GM23338 (cell line): ENCODE measurements around the gene NTM. TPM values are rescaled to one million over a fixed set of nuclear protein-coding genes. Genes with fewer than 3 reads are reported as not detected.

ENCODE experiments used
- ATAC-seq: fragments of 200-7000 bp; cut with Tn5 transposase; 3 replicates; pipeline ENCODE4 v1.9.1; 2020
- DNase-seq: peaks from one replicate; pipeline ENCODE4 v3.0.0-alpha.2; 2015; ENCODE audit warnings: low spot score
- H2AFZ ChIP-seq: fragments of 200-600 bp; sonication (generic); 2 replicates; pipeline ENCODE4 v1.8.0; 2016; ENCODE audit warnings: antibody characterized with exemption, mild to moderate bottlenecking, moderate library complexity
- H3F3A ChIP-seq: fragments of 200-600 bp; sonication (generic); replicated peaks from 2 replicates; pipeline ENCODE4 v1.8.0; 2017; ENCODE audit warnings: antibody characterized with exemption, mixed run types, low read depth
- H3K27ac ChIP-seq: fragments of 200-600 bp; sonication (generic); 2 replicates; pipeline ENCODE4 v1.6.1; 2016; ENCODE audit warnings: low read depth
- H3K27me3 ChIP-seq: fragments of 200-600 bp; sonication (generic); 2 replicates; pipeline ENCODE4 v1.8.0; 2016; ENCODE audit warnings: mild to moderate bottlenecking, mixed run types, moderate library complexity; ENCODE audit not compliant: insufficient read depth
- H3K36me3 ChIP-seq: fragments of 200-600 bp; sonication (generic); 2 replicates; pipeline ENCODE4 v1.8.0; 2016; ENCODE audit warnings: mild to moderate bottlenecking; ENCODE audit not compliant: insufficient read depth
- H3K4me1 ChIP-seq: fragments of 200-600 bp; sonication (generic); 2 replicates; pipeline ENCODE4 v1.8.0; 2016; ENCODE audit warnings: mild to moderate bottlenecking, moderate library complexity; ENCODE audit not compliant: insufficient read depth
- H3K4me2 ChIP-seq: fragments of 200-600 bp; sonication (generic); 2 replicates; pipeline ENCODE4 v1.7.1; 2017; ENCODE audit warnings: mixed run types
- H3K4me3 ChIP-seq: fragments of 200-600 bp; sonication (generic); 2 replicates; pipeline ENCODE4 v1.6.1; 2016; ENCODE audit warnings: mixed run types
- H3K79me2 ChIP-seq: fragments of 200-600 bp; sonication (generic); replicated peaks from 2 replicates; pipeline ENCODE4 v1.8.0; 2017; ENCODE audit warnings: mild to moderate bottlenecking; ENCODE audit not compliant: insufficient read depth
- H3K9me2 ChIP-seq: fragments of 200-600 bp; sonication (generic); 2 replicates; pipeline ENCODE4 v1.8.0; 2017; ENCODE audit not compliant: insufficient read depth
- H4K20me1 ChIP-seq: fragments of 200-600 bp; sonication (generic); replicated peaks from 2 replicates; pipeline ENCODE4 v1.8.0; 2017; ENCODE audit warnings: mild to moderate bottlenecking; ENCODE audit not compliant: insufficient read depth
- H3K27ac Mint-ChIP-seq: 2 replicates; pipeline ENCODE4 v1.8.0; 2020; ENCODE audit warnings: inconsistent platforms, mild to moderate bottlenecking, moderate library complexity, mixed read lengths
- H3K27me3 Mint-ChIP-seq: 3 replicates; pipeline ENCODE4 v1.8.0; 2022; ENCODE audit warnings: low read depth, mild to moderate bottlenecking, moderate library complexity, mixed read lengths, inconsistent platforms; ENCODE audit not compliant: insufficient read depth, poor library complexity
- H3K36me3 Mint-ChIP-seq: 3 replicates; pipeline ENCODE4 v1.8.0; 2021; ENCODE audit warnings: low read depth, mild to moderate bottlenecking, inconsistent platforms, moderate library complexity, mixed read lengths
- H3K4me1 Mint-ChIP-seq: 3 replicates; pipeline ENCODE4 v1.8.0; 2020; ENCODE audit warnings: mild to moderate bottlenecking, inconsistent platforms, mixed read lengths
- H3K4me3 Mint-ChIP-seq: 3 replicates; pipeline ENCODE4 v1.8.0; 2021; ENCODE audit warnings: moderate library complexity, mild to moderate bottlenecking, inconsistent platforms, mixed read lengths
- H3K9me3 Mint-ChIP-seq: 3 replicates; pipeline ENCODE4 v1.8.0; 2020; ENCODE audit warnings: moderate library complexity, mild to moderate bottlenecking, inconsistent platforms, mixed read lengths
- CREB1 ChIP-seq: fragments of 250-450 bp; sonication (Bioruptor Pico); IDR thresholded peaks from 2 replicates; pipeline ENCODE4 v1.5.0; 2020; ENCODE audit warnings: low read depth, mild to moderate bottlenecking, moderate library complexity
- CTCF ChIP-seq, 2 experiments: fragments of 200-600 bp in 1 of 2; sonication (generic) in 1 of 2; conservative IDR thresholded peaks; 2 replicates each; pipeline versions ENCODE4 v1.5.1 to v1.6.1; 2016 to 2017; ENCODE audit warnings: antibody characterized with exemption in 2 of 2, low read depth in 2 of 2, mild to moderate bottlenecking in 2 of 2, moderate library complexity in 1 of 2
- ETS1 ChIP-seq: IDR thresholded peaks from 2 replicates; pipeline ENCODE4 v1.6.1; 2016; ENCODE audit warnings: antibody characterized with exemption
- EZH2 ChIP-seq: fragments of 200-600 bp; sonication (generic); IDR thresholded peaks from one replicate; pipeline ENCODE4 v1.8.0; 2017; ENCODE audit warnings: antibody characterized with exemption, mild to moderate bottlenecking, low read depth; ENCODE audit not compliant: unreplicated experiment
- EZH2phosphoT487 ChIP-seq: fragments of 200-600 bp; sonication (generic); IDR thresholded peaks from one replicate; pipeline ENCODE4 v1.8.1; 2018; ENCODE audit warnings: antibody characterized with exemption; ENCODE audit not compliant: unreplicated experiment
- JUNB ChIP-seq: IDR thresholded peaks from one replicate; pipeline ENCODE4 v1.6.1; 2016; ENCODE audit warnings: antibody characterized with exemption; ENCODE audit not compliant: unreplicated experiment
- NANOG ChIP-seq: IDR thresholded peaks from 2 replicates; pipeline ENCODE4 v1.6.1; 2016; ENCODE audit warnings: antibody characterized with exemption, borderline replicate concordance
- POLR2AphosphoS5 ChIP-seq: IDR thresholded peaks from 2 replicates; pipeline ENCODE4 v1.6.1; 2016; ENCODE audit warnings: antibody characterized with exemption, low read depth
- STAT1 ChIP-seq: IDR thresholded peaks from one replicate; pipeline ENCODE4 v1.6.1; 2016; ENCODE audit warnings: antibody characterized with exemption; ENCODE audit not compliant: unreplicated experiment
- ZNF114 ChIP-seq: fragments of 250-450 bp; sonication (Bioruptor Pico); IDR thresholded peaks from 2 replicates; pipeline ENCODE4 v1.5.0; 2020; ENCODE audit warnings: mild to moderate bottlenecking, moderate library complexity
- ZNF331 ChIP-seq: fragments of 250-450 bp; sonication (Bioruptor Pico); IDR thresholded peaks from 2 replicates; pipeline ENCODE4 v1.5.0; 2020; ENCODE audit warnings: low read depth, mild to moderate bottlenecking, moderate library complexity
- ZNF462 ChIP-seq: fragments of 250-450 bp; sonication (Bioruptor Pico); IDR thresholded peaks from 2 replicates; pipeline ENCODE4 v1.5.0; 2020; ENCODE audit warnings: mild to moderate bottlenecking, moderate library complexity
- polyA plus RNA-seq: library from polyadenylated mRNA; unstranded; fragments of >200 nt; fragmentation: Nextera tagmentation; extraction: Ambion mirVana; gene quantifications from 2 replicates; pipeline ENCODE4 v1.2.1, GENCODE V29; 2016
- total RNA-seq: library from RNA; depleted of rRNA; stranded (reverse); fragments of >200 nt; shearing (Covaris generic); gene quantifications from 2 replicates; pipeline ENCODE4 v1.2.3, GENCODE V29; 2014
- TF ChIP-seq, protein P1 (sequence below): IDR thresholded peaks from one replicate; pipeline ENCODE4 v1.6.1; 2018; ENCODE audit warnings: antibody characterized with exemption; ENCODE audit not compliant: unreplicated experiment

Gene NTM
- total and polyA plus RNA-seq, 2 experiments from 2014 or later, result 10.6 to 14.6 TPM

DNA sequence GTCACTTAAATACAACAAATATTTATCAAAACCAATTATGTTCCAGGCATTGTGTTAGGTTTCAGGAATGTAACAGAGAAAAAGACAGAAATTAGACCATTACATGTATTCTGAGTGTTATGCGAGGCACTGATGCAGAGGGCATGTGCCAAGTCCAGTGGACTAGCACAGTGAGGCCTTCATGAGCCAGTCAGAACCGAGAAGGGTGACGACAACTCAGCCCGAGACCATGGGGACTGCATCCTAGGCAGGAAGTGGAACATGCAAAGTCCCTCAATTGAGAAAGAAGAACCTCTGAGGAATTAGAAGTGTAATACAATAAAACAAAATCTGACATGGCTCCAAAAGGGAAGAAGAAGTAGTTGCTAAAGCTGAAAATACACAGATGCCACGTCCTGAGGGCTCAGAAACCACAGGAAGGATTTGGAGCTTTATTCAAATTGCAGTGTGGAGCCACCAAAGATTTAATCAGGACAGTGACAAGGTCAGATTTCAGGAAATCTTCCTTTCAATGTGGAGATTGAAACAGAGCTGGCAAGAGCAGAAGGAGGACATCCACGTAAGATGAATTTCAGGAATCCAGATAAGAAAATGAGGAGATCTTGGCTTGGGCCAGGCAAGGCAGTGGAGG, 529.6 kb downstream of the NTM start:
- Mint-ChIP-seq H3K4me1 (peaks cover 38% of the 10 kb centered on the region), H3K27me3 (peaks cover 2% of the 10 kb centered on the region), H3K4me3 (no peak overlapping the region), H3K9me3 (no peaks in the 10 kb centered on the region), H3K27ac (no peak overlapping the region), H3K36me3 (no peaks in the 10 kb centered on the region)
- no peaks in the 10 kb centered on the region for H3K27me3 ChIP-seq
- no peaks in the 10 kb centered on the region for H3K36me3 ChIP-seq
- DNase-seq (no peak), ATAC-seq (no peak)
- no peaks in the 10 kb centered on the region for H3K79me2 ChIP-seq
- H3K4me3 ChIP-seq, result no peak overlapping the region
- no peak overlapping the region for H3K4me2 ChIP-seq
- no peaks in the 10 kb centered on the region; the same call in 1 of the 2 replicates for H3F3A ChIP-seq
- no peaks in the 10 kb centered on the region for H3K9me2 ChIP-seq
- H3K27ac ChIP-seq, result 0 out of 2 replicates have a peak overlapping the region, but pooled peaks have one; percentile 17
- no peaks in the 10 kb centered on the region for H4K20me1 ChIP-seq
- peaks cover 15% of the 10 kb centered on the region for H3K4me1 ChIP-seq
- TF ChIP-seq POLR2AphosphoS5 (no peak), EZH2 (no peak), STAT1 (no peak), CREB1 (CRISPR knock-in tag) (no peak), ETS1 (no peak), ZNF462 (CRISPR knock-in tag) (no peak), ZNF331 (no peak), ZNF114 (no peak), EZH2phosphoT487 (no peak), CTCF (conservative IDR thresholded peaks at IDR 0.05; ENCODE audit: low read depth in 2 of 2) (no peak), JUNB (no peak), NANOG (no peak)
- TF ChIP-seq, protein P1, sequence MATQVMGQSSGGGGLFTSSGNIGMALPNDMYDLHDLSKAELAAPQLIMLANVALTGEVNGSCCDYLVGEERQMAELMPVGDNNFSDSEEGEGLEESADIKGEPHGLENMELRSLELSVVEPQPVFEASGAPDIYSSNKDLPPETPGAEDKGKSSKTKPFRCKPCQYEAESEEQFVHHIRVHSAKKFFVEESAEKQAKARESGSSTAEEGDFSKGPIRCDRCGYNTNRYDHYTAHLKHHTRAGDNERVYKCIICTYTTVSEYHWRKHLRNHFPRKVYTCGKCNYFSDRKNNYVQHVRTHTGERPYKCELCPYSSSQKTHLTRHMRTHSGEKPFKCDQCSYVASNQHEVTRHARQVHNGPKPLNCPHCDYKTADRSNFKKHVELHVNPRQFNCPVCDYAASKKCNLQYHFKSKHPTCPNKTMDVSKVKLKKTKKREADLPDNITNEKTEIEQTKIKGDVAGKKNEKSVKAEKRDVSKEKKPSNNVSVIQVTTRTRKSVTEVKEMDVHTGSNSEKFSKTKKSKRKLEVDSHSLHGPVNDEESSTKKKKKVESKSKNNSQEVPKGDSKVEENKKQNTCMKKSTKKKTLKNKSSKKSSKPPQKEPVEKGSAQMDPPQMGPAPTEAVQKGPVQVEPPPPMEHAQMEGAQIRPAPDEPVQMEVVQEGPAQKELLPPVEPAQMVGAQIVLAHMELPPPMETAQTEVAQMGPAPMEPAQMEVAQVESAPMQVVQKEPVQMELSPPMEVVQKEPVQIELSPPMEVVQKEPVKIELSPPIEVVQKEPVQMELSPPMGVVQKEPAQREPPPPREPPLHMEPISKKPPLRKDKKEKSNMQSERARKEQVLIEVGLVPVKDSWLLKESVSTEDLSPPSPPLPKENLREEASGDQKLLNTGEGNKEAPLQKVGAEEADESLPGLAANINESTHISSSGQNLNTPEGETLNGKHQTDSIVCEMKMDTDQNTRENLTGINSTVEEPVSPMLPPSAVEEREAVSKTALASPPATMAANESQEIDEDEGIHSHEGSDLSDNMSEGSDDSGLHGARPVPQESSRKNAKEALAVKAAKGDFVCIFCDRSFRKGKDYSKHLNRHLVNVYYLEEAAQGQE, result no peak
- no peak overlapping the region for H2AFZ ChIP-seq
